GM21717 (cell line): ENCODE results near the gene ZBTB21.
"Not testable (repeated sequence)": the region's sequence is repeated elsewhere in the genome, so short reads cannot be mapped to it uniquely, and the experiment has no call there.

Experiments used
- ATAC-seq: cut with Tn5 transposase; IDR thresholded peaks from one replicate; pipeline ENCODE4 v1.9.1; 2021; ENCODE audit warnings: mild to moderate bottlenecking, moderate library complexity; ENCODE audit not compliant: unreplicated experiment

The ZBTB21 gene

GRCh38 chr21:41995577-41995976, 14.6 kb downstream of the ZBTB21 start:
- ATAC-seq: no peak

GRCh38 chr21:41994613-41995012, 15.5 kb downstream of the ZBTB21 start:
- ATAC-seq: not testable (repeated sequence)

DNA sequence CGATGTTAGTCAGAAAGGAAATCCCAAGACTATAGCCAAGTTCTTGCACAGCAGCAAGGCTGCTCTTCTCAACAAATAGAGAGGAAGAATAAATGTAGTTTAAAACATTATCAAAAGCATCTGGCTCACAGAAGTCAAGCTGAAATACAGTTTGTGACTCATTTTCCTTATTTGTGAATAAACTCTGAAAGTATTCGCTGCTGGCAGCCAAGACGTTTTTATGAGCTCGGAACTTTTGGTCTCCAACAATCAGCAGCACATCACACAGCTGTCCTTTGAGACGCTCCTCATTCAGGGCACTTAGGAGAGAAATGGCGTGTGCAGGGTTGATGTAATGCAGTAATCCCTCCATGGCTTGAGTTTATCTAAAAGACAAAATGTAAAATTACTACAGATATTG, 16.4 kb downstream of the ZBTB21 start:
- ATAC-seq: no peak

GRCh38 chr21:41992576-41992975, 17.6 kb downstream of the ZBTB21 start:
- no peak for ATAC-seq

DNA sequence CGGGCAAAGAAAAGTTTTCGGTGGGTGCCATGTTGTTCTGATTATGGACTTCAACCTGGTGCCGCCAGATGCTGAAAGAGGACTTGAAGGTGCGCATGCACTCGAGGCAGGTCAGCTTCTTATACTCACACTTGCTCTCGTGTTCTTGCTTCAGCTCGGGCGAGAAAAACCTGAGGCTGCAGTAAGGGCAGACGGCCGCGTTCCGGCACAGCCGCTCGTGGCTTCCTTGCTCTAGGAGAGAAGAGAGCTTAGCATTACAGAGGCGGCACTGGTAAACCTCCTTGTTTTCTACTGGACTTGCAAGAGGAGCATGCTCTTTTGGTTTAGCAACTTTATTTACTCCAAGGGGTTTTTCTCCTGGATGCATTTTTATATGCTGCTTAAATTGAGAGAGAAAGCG, 18.5 kb downstream of the ZBTB21 start:
- ATAC-seq: no peak

DNA sequence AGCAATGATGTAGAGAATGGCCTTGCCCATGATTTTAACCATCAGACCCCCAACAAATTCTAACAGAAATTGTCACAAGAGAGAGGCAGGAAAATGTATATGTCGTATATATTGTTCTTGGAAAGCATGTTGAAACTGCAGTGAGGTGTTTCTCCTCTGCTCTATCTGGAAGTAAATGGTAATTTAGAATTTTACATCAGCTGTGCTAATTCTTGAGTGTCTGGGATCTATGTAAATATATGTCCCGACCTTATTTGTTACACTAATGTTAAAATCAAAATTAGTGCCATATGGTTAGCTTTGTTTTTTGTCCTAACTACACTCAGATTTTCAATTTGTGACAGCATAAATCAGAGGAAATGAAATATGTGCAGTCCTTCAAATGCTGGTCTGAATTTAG, 20.5 kb downstream of the ZBTB21 start:
- no peak for ATAC-seq

GRCh38 chr21:41987310-41987709, 22.9 kb downstream of the ZBTB21 start:
- no peak for ATAC-seq

- ATAC-seq: no peak
Observed at GRCh38 chr21:41985662-41986416, 24.3 kb downstream of the ZBTB21 start.

- ATAC-seq: no peak
Observed at GRCh38 chr21:41983229-41983628, 26.9 kb downstream of the ZBTB21 start.

GRCh38 chr21:41980561-41980960, 29.6 kb downstream of the ZBTB21 start:
- no peak for ATAC-seq

DNA sequence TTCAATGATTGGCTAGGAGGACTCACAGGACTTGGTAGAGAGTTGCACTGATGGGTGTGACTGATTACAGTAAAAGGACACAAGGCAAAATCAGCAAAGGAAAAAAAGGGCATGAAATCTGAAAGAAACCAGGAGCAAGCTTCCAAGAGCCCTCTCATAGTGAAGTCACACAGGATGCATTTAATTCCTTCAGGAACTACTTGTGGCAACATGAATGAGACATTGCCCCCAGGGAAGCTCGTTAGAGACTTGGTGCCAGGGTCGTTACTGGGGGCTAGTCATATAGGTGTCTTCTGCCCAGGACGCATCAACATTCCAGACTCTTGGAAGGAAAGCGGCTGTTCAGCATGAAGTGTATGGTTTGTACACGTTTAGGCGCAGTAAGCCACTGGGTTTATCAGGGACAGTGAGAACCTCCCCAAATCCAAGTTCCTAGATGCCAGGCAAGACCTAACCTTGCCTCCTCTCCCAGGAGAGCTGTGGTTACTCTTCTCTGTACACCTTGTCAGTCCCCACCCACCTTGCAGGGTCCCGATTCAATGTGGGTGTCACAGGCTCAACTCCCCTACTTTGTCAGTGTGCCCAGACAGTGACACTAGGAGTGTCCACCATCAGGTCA, 30.3 kb downstream of the ZBTB21 start:
- no peak for ATAC-seq

- no peak for ATAC-seq
Observed at GRCh38 chr21:41979335-41979734, 30.8 kb downstream of the ZBTB21 start.

GRCh38 chr21:41977034-41977950, 32.9 kb downstream of the ZBTB21 start:
- ATAC-seq: no peak

- no peak for ATAC-seq
Observed at GRCh38 chr21:41976611-41977010, 33.5 kb downstream of the ZBTB21 start.

DNA sequence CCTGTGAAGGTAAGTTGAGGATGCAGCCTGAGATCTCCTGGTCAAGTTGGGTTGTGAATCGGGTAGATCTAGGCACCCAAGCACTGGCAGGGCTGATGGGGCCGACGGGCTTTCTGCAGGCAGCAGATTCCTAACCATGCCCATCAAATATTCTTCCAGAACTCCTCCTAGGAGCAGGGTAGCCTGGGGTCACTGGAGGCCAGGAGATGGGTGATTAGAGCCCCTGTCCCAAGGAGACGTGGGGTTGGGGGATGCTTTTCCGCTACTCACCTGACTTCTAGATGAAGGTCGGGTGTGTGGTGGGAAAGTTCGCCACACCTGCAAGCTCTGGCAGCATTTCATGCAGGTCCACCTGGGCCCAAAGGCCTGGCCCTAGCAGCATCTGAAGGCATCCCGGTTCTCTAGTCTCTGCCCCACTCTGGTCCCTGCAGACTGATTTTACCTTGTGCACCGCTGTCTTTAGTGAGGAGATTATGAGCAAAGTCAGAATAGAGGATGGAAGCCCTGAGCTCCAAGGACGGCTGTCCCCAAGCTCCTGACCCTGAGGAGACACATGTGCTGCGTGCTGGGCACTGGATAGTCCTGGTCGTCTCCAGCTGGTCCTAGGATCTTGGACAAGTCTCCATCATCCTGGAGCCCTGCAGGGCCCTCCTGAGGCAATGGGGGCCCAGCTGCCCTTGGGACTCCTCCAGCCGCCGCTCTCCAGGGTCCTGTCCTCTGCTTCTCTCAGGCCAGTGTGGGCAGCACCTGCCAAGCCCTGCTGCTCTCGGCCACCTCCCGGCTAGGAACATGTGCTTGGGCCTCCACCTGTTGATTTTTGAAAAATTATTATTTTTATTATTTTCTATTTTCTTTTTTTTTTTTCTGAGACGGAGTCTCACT, 34.5 kb downstream of the ZBTB21 start:
- no peak for ATAC-seq

GRCh38 chr21:41974752-41975053, 35.5 kb downstream of the ZBTB21 start:
- ATAC-seq: no peak

GRCh38 chr21:41973861-41974751, 36.1 kb downstream of the ZBTB21 start:
- ATAC-seq: no peak

GRCh38 chr21:41973427-41973831, 36.7 kb downstream of the ZBTB21 start:
- no peak for ATAC-seq

GRCh38 chr21:41972511-41973205, 37.5 kb downstream of the ZBTB21 start:
- no peak for ATAC-seq
